ENCODE results near the gene TAS1R3. TPM values are rescaled to one million over a fixed set of nuclear protein-coding genes. Genes with fewer than 3 reads are reported as not detected.

The TAS1R3 gene
- total RNA-seq, 1 donor: under 0.01 TPM

DNA sequence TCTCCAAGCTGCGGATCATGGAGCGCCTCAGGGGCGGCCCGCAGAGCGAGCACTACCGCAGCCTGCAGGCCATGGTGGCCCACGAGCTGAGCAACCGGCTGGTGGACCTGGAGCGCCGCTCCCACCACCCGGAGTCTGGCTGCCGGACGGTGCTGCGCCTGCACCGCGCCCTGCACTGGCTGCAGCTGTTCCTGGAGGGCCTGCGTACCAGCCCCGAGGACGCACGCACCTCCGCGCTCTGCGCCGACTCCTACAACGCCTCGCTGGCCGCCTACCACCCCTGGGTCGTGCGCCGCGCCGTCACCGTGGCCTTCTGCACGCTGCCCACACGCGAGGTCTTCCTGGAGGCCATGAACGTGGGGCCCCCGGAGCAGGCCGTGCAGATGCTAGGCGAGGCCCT, 3.8 kb upstream of the TAS1R3 start:
- Histone ChIP-seq H3K9me3 (ENCODE audit: low read depth, low read length) (no peaks in the 10 kb centered on the region), H3K36me3 (ENCODE audit: insufficient read depth, low read length) (peaks cover 5% of the 10 kb centered on the region), H3K27me3 (ENCODE audit: insufficient read depth, low read length) (no peaks in the 10 kb centered on the region), H3K4me1 (ENCODE audit: insufficient read depth, low read length) (peaks cover 12% of the 10 kb centered on the region), H3K4me3 (ENCODE audit: insufficient read depth, low read length) (no peak overlapping the region), H3K27ac (ENCODE audit: low read depth, low read length) (no peak overlapping the region), H2AFZ (ENCODE audit: low read length) (no peak overlapping the region), H4K20me1 (ENCODE audit: insufficient read depth, low read length) (peaks cover 30% of the 10 kb centered on the region), H3K4me2 (ENCODE audit: insufficient read depth, low read length) (no peak overlapping the region), H3K79me2 (ENCODE audit: insufficient read depth, low read length) (peaks cover 45% of the 10 kb centered on the region)
- DNase-seq (ENCODE audit: insufficient read length, low spot score, missing footprints): no peak
- TF ChIP-seq, protein P1, sequence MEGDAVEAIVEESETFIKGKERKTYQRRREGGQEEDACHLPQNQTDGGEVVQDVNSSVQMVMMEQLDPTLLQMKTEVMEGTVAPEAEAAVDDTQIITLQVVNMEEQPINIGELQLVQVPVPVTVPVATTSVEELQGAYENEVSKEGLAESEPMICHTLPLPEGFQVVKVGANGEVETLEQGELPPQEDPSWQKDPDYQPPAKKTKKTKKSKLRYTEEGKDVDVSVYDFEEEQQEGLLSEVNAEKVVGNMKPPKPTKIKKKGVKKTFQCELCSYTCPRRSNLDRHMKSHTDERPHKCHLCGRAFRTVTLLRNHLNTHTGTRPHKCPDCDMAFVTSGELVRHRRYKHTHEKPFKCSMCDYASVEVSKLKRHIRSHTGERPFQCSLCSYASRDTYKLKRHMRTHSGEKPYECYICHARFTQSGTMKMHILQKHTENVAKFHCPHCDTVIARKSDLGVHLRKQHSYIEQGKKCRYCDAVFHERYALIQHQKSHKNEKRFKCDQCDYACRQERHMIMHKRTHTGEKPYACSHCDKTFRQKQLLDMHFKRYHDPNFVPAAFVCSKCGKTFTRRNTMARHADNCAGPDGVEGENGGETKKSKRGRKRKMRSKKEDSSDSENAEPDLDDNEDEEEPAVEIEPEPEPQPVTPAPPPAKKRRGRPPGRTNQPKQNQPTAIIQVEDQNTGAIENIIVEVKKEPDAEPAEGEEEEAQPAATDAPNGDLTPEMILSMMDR (IDR thresholded peaks at IDR 0.05; ENCODE audit: extremely low read depth, low read depth, low read length): no peak

DNA sequence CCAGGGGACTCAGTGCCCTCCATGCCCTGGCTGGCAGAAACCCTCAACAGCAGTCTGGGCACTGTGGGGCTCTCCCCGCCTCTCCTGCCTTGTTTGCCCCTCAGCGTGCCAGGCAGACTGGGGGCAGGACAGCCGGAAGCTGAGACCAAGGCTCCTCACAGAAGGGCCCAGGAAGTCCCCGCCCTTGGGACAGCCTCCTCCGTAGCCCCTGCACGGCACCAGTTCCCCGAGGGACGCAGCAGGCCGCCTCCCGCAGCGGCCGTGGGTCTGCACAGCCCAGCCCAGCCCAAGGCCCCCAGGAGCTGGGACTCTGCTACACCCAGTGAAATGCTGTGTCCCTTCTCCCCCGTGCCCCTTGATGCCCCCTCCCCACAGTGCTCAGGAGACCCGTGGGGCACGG, 2.8 kb upstream of the TAS1R3 start:
- H3K9me3 ChIP-seq (ENCODE audit: low read depth, low read length): no peaks in the 10 kb centered on the region
- peaks cover 26% of the 10 kb centered on the region for H4K20me1 ChIP-seq (ENCODE audit: insufficient read depth, low read length)
- no peak overlapping the region for H3K27ac ChIP-seq (ENCODE audit: low read depth, low read length)
- no peak overlapping the region for H3K4me3 ChIP-seq (ENCODE audit: insufficient read depth, low read length)
- H3K4me2 ChIP-seq (ENCODE audit: insufficient read depth, low read length): no peak overlapping the region
- peaks cover 12% of the 10 kb centered on the region for H3K4me1 ChIP-seq (ENCODE audit: insufficient read depth, low read length)
- peaks cover 38% of the 10 kb centered on the region for H3K79me2 ChIP-seq (ENCODE audit: insufficient read depth, low read length)
- peaks cover 5% of the 10 kb centered on the region for H3K36me3 ChIP-seq (ENCODE audit: insufficient read depth, low read length)
- peak; percentile 73 for DNase-seq (ENCODE audit: insufficient read length, low spot score, missing footprints)
- H3K27me3 ChIP-seq (ENCODE audit: insufficient read depth, low read length): no peaks in the 10 kb centered on the region
- TF ChIP-seq, protein P1 (IDR thresholded peaks at IDR 0.05; ENCODE audit: extremely low read depth, low read depth, low read length): no peak
- no peak overlapping the region for H2AFZ ChIP-seq (ENCODE audit: low read length)

DNA sequence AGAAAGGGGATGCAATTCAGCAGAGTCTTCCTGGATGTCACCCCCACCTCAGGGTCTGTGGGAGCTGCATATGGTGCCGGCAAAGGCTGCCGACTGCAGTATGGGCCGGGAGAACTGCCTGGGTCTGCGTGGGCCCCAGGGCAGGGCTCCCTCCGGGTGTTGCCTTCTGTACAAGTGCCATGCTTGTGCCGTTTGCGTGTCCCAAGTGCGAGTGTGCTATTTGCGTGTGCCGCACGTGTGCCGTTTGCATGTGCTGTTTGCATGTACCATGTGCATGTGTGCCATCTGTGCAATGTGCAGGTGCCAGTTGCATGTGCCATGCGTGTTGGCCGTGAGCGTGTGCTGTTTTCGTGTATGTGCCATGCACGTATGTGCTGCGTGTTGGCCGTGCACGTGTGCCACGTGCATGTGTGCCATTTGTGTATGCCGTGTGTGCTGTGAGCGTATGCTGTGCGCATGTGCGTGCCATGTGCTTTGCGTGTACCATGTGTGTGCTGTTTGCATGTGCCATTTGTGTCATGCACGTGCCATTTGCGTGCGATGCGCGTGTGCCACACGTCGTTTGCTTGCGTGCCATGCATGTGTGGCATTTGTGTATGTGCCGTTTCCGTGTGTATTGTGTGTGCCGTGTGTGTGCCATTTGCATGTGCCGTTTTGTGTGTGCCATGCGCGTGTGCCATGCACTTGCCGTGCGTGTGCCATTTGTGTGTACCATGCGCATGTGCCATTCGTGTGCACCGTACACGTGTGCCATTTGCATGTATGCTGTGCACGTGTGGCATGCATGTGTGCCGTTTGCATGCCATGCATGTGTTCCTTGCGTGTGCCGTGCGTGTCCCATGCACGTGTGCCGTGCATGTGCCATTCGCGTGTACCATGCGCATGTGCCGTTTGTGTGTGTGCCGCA, 1.5 kb upstream of the TAS1R3 start:
- Histone ChIP-seq H3K27ac (ENCODE audit: low read depth, low read length) (no peak overlapping the region), H3K4me1 (ENCODE audit: insufficient read depth, low read length) (peaks cover 12% of the 10 kb centered on the region), H3K4me3 (ENCODE audit: insufficient read depth, low read length) (no peak overlapping the region), H2AFZ (ENCODE audit: low read length) (no peak overlapping the region), H3K27me3 (ENCODE audit: insufficient read depth, low read length) (no peaks in the 10 kb centered on the region), H4K20me1 (ENCODE audit: insufficient read depth, low read length) (peaks cover 27% of the 10 kb centered on the region), H3K79me2 (ENCODE audit: insufficient read depth, low read length) (peaks cover 28% of the 10 kb centered on the region), H3K9me3 (ENCODE audit: low read depth, low read length) (no peaks in the 10 kb centered on the region), H3K4me2 (ENCODE audit: insufficient read depth, low read length) (no peak overlapping the region), H3K36me3 (ENCODE audit: insufficient read depth, low read length) (peaks cover 5% of the 10 kb centered on the region)
- no peak for DNase-seq (ENCODE audit: insufficient read length, low spot score, missing footprints)
- TF ChIP-seq, protein P1 (IDR thresholded peaks at IDR 0.05; ENCODE audit: extremely low read depth, low read depth, low read length): no peak

DNA sequence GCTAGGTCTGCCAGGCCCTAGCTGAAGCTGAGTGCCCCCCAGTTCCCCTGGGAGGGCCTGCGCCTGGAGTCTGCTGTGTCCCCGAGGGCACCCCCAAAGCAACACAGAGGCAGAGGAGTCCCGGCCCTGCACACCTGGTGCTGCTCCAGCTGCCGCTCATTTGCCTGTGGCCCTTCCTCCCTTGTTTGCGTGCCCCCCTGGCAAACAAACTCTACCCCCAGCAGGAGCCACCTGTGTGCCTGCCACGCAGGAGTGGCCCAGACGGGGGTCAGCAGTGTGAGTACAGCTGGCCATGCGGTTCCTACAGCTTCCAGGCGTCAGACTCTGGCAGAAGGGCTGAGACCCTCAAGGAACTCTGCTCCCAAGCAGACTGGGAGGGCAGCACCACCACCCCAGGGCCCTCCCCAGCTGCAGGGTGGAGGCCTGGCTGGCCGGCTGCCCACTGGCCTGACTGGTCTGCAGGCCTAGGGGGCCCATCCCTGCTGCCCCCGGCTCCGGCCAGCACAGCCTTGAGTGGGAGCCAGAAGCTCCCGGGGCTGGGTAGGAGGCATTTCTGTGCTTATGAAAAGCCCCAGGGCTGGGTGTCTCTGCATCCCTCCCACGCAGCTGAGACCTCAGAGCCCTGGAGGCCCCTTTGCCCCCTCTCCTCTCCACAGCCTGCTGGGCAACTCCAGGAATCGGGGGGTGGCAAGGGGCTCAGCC, 563 bp upstream of the TAS1R3 start:
- no peak overlapping the region for H3K4me2 ChIP-seq (ENCODE audit: insufficient read depth, low read length)

More for the DNA sequence above, 563 bp upstream of the TAS1R3 start:
- Histone ChIP-seq H3K9me3 (ENCODE audit: low read depth, low read length) (no peaks in the 10 kb centered on the region), H3K4me1 (ENCODE audit: insufficient read depth, low read length) (peaks cover 6% of the 10 kb centered on the region), H3K4me3 (ENCODE audit: insufficient read depth, low read length) (no peak overlapping the region), H3K79me2 (ENCODE audit: insufficient read depth, low read length) (peaks cover 20% of the 10 kb centered on the region), H4K20me1 (ENCODE audit: insufficient read depth, low read length) (peaks cover 29% of the 10 kb centered on the region), H3K27ac (ENCODE audit: low read depth, low read length) (no peak overlapping the region), H3K27me3 (ENCODE audit: insufficient read depth, low read length) (no peaks in the 10 kb centered on the region), H2AFZ (ENCODE audit: low read length) (no peak overlapping the region), H3K36me3 (ENCODE audit: insufficient read depth, low read length) (peaks cover 5% of the 10 kb centered on the region)
- TF ChIP-seq, protein P1 (IDR thresholded peaks at IDR 0.05; ENCODE audit: extremely low read depth, low read depth, low read length): no peak
- DNase-seq (ENCODE audit: insufficient read length, low spot score, missing footprints): no peak
